Panc1 (cell line): Measurements from ENCODE around the gene EPHB1. TPM values are rescaled to one million over a fixed set of nuclear protein-coding genes. Genes with fewer than 3 reads are reported as not detected.

ENCODE experiments used
- ATAC-seq: fragments of 200-7000 bp; cut with Tn5 transposase; 2 replicates; pipeline ENCODE4 v1.9.1; 2020; ENCODE audit warnings: mild to moderate bottlenecking, moderate library complexity
- BruUV-seq: library from RNA; stranded (reverse); fragments of 400-500 nt; replicated peaks from 2 replicates; lab custom pipeline; 2021; lab: Mats Ljungman, UMichigan
- CTCF ChIA-PET: fragments of 300-600 bp; sonication (Branson Sonifier 250); formaldehyde crosslinking; loops from one replicate; lab custom pipeline; 2022; ENCODE audit warnings: antibody characterized with exemption; lab: Charles Lee
- POLR2A ChIA-PET: fragments of 300-600 bp; sonication (Branson Sonifier 250); formaldehyde crosslinking; loops from one replicate; lab custom pipeline; 2022; ENCODE audit warnings: antibody characterized with exemption; lab: Charles Lee
- DNase-seq: peaks from one replicate; pipeline ENCODE4 v3.0.0-alpha.2; 2010; ENCODE audit warnings: low read depth, low spot score
- H3K27ac ChIP-seq: 2 replicates; pipeline ENCODE4 v1.5.1; 2011; ENCODE audit warnings: mild to moderate bottlenecking, low read length, inconsistent platforms
- H3K27me3 ChIP-seq: fragments of 200-500 bp; sonication (Bioruptor generic); 2 replicates; pipeline ENCODE4 v1.6.0; 2014; ENCODE audit warnings: low read length, inconsistent platforms; ENCODE audit not compliant: control insufficient read depth, insufficient read depth
- H3K36me3 ChIP-seq: fragments of 200-500 bp; sonication (Bioruptor generic); 2 replicates; pipeline ENCODE4 v1.5.1; 2014; ENCODE audit warnings: inconsistent platforms, mild to moderate bottlenecking, low read length, moderate library complexity; ENCODE audit not compliant: control insufficient read depth, insufficient read depth
- H3K4me1 ChIP-seq: 2 replicates; pipeline ENCODE4 v1.5.1; 2011; ENCODE audit warnings: inconsistent platforms, mild to moderate bottlenecking, low read length, moderate library complexity; ENCODE audit not compliant: control insufficient read depth, insufficient read depth
- H3K4me3 ChIP-seq, 2 experiments: 2 replicates each; pipeline ENCODE4 v1.5.1; 2011 to 2012; ENCODE audit warnings: low read depth in 2 of 2, low read length in 2 of 2, mild to moderate bottlenecking in 2 of 2, inconsistent platforms in 1 of 2, moderate library complexity in 1 of 2
- H3K9me3 ChIP-seq: fragments of 200-500 bp; sonication (Bioruptor generic); 2 replicates; pipeline ENCODE4 v1.5.1; 2014; ENCODE audit warnings: low read depth, mild to moderate bottlenecking, inconsistent platforms, low read length, moderate library complexity; ENCODE audit not compliant: control insufficient read depth, insufficient read depth
- CTCF ChIP-seq: fragments of 450-650 bp; IDR thresholded peaks from 2 replicates; pipeline ENCODE4 v1.5.1; 2017; ENCODE audit warnings: mild to moderate bottlenecking
- POLR2AphosphoS5 ChIP-seq: IDR thresholded peaks from 2 replicates; pipeline ENCODE4 v1.6.1; 2012; ENCODE audit warnings: mild to moderate bottlenecking, low read depth, low read length, moderate library complexity
- REST ChIP-seq, 2 experiments: IDR thresholded peaks; 2 replicates each; pipeline ENCODE4 v1.6.1; 2011 to 2012; ENCODE audit warnings: low read depth in 2 of 2, control low read depth in 1 of 2, low read length in 1 of 2, mild to moderate bottlenecking in 1 of 2, moderate library complexity in 1 of 2; ENCODE audit not compliant: insufficient read depth in 1 of 2
- SIN3A ChIP-seq: IDR thresholded peaks from 2 replicates; pipeline ENCODE4 v1.6.1; 2012; ENCODE audit warnings: low read depth, mild to moderate bottlenecking, low read length, moderate library complexity, borderline replicate concordance; ENCODE audit not compliant: insufficient read depth
- TCF7L2 ChIP-seq: IDR thresholded peaks from 2 replicates; pipeline ENCODE4 v1.6.1; 2011; ENCODE audit warnings: mild to moderate bottlenecking, low read depth, low read length, inconsistent platforms
- in situ Hi-C: cut with HindIII; loops from 2 replicates; pipeline ENCODE4 v1.10.0; 2016; ENCODE audit warnings: low sequenced_read_pairs, low pct_unique_long_range_greater_than_20kb
- intact Hi-C: fragments of 100-400 bp; cut with micrococcal nuclease; formaldehyde crosslinking; loops from one replicate; pipeline ENCODE4 v1.10.0; 2022; ENCODE audit not compliant: unreplicated experiment
- total RNA-seq: library from RNA; stranded (reverse); gene quantifications from one replicate; pipeline ENCODE4 v1.2.1, GENCODE V29; 2021; ENCODE audit not compliant: unreplicated experiment

Gene EPHB1
- total RNA-seq, 1 experiment from 2014 or later: 0.46 TPM

GRCh38 chr3:134753999-134754742 is 40.9 kb upstream of the EPHB1 start:
- ChIA-PET CTCF (no interaction called here), POLR2A (no interaction called here)
- H3K27me3 ChIP-seq: peaks cover 15% of the 10 kb centered on the region
- TF ChIP-seq POLR2AphosphoS5 (no peak), TCF7L2 (no peak), SIN3A (no peak), REST (IDR thresholded peaks at IDR 0.05; ENCODE audit: insufficient read depth in 1 of 2, low read depth in 2 of 2, low read length in 1 of 2) (no peak), CTCF (no peak)
- H3K4me3 ChIP-seq: no peak overlapping the region
- no TSS peak for BruUV-seq
- in situ Hi-C loops: no loop called here
- ATAC-seq (no peak), DNase-seq (no peak)
- H3K4me1 ChIP-seq: no peaks in the 10 kb centered on the region
- no peaks in the 10 kb centered on the region for H3K9me3 ChIP-seq
- intact Hi-C loops: loop anchor here (5.0 kb wide), 1 partner anchor 152 kb away; no protein-coding TSS in a partner anchor
- H3K36me3 ChIP-seq: no peaks in the 10 kb centered on the region
- no peak overlapping the region for H3K27ac ChIP-seq

GRCh38 chr3:134754768-134755559 is 40.1 kb upstream of the EPHB1 start:
- H3K9me3 ChIP-seq: no peaks in the 10 kb centered on the region
- in situ Hi-C loops: no loop called here
- ChIA-PET CTCF (interaction anchor here (0.7 to 1.0 kb wide), 4 partner anchors 17 to 154 kb away, joined by 3 to 9 read pairs (median 3); no protein-coding TSS in a partner anchor), POLR2A (no interaction called here)
- DNase-seq (peak; percentile 13), ATAC-seq (peak; percentile 88)
- intact Hi-C loops: loop anchor here (5.0 kb wide), 1 partner anchor 153 kb away; no protein-coding TSS in a partner anchor
- H3K4me1 ChIP-seq: no peaks in the 10 kb centered on the region
- no peak overlapping the region for H3K27ac ChIP-seq
- TF ChIP-seq CTCF (peak; percentile 89), POLR2AphosphoS5 (no peak)
- no peak overlapping the region for H3K4me3 ChIP-seq
- H3K27me3 ChIP-seq: peaks cover 18% of the 10 kb centered on the region
- BruUV-seq: no TSS peak
- H3K36me3 ChIP-seq: no peaks in the 10 kb centered on the region
